Measurements from ENCODE around the gene DOCK1. TPM values are rescaled to one million over a fixed set of nuclear protein-coding genes. Genes with fewer than 3 reads are reported as not detected.

Gene DOCK1
- total RNA-seq, result 69.4 and 77.8 TPM in 2 replicates

DNA sequence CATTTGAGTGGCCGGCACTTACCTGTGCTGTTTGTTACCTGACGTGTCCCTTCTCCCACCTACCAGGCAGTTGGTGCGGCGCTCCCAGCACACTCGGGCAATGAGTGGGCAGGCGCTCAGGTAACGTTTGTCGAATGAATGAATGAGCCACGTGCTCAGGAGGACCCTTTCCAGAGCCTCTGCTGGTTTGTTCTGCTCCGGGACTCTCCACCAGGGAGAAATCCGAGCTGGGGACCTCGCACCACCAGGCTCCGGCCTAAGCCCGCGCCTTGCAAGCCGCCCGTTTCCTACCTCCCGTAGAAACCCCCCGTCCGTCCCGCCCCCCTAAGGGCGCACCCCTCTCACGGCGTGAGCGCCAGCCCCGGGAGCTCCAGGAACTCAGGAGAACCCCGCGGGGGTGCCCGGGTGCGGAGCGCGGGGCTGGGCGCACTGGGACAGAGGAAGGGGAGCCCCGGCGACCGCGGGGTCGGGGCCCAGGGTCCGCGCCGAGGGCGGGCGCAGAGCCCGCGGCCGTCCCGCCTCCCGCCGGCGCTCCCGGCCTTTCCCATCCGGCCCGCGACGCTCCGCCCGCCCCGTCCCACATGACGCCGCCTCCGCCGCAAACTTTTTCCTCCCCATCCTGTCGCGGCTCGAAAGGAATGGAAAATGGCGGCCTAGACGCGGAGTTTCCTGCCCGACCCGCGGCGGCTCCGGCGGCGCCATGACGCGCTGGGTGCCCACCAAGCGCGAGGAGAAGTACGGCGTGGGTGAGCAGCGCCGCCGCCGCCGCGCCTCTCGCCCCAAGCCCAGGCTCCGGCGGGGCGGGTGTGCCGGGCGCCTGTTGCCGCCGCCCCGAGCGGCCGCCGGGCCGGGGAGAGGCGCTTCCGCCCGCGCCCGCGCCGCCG is at the start of gene DOCK1:
Gene DOCK1, plus strand, starts transcription at position 611 of the 884 bp plus-strand sequence. Its CDS starts 90 bp downstream, at position 701.

DNA sequence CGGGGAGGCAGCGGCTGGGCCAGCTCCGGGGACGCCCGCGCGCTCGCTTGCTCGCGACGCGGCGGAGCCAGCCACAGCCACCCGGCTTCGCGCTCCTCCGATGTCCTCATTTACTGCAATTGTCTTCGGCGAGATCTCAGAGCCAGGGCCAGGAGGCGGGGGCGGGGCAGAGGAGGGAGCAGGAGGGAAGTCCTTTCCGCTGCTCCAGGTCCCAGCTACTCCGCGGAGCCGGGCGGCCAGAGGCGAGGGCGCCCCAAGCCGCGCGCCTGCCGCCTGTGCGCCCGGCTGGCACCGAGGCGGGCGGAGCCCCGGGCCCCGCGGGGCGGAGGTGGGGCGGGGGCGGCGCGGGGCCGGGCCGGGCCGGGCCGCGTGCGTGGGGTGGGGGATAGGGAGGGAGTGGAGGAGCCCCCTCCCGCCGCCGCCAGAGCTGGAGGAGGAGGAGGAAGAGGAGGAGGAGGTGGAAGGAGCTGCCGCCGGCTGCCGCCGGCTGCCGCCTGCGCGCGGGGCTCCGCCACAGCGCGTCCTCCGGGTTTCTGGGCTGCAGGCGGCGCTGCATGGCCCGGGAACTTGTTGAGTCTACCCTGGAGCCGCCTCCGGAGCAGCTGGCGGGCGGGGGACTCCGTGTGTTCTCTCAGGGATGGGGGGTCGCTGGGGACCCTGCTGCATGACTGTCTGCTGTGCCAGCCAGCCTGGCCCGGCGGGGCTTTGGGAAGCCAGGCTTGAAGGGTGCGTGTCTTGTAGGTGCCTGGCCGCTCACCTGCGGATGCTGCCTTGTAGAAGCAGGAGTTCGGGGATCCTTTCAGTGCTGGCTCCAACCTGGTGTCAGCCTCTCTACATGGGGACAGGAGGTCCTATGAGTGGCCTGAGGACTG is 291.3 kb downstream of the DOCK1 start, which contains the start of gene INSYN2A:
Gene INSYN2A, minus strand, starts transcription at position 310 of the 872 bp plus-strand sequence. CDS start 20,196 bp downstream, outside the sequence.

Other genes starting within 250 kb of the DOCK1 start
- 3.7 and 5.9 TPM in 2 replicates for gene C10orf90, start 234.7 kb upstream of the DOCK1 start, total RNA-seq

Data from subcutaneous preadipocyte (primary cell).